Aorta (tissue), 5 donors: ENCODE measurements around the gene PDE8B. TPM values are rescaled to one million over a fixed set of nuclear protein-coding genes. Genes with fewer than 3 reads are reported as not detected.
A peak's percentile ranks its signal among the peaks of the same experiment; 100 is the strongest.
"Not testable (repeated sequence)": the region's sequence is repeated elsewhere in the genome, so short reads cannot be mapped to it uniquely, and the experiment has no call there.

ENCODE experiments used
- ATAC-seq: fragments of 200-7000 bp; cut with Tn5 transposase; one replicate; pipeline ENCODE4 v1.9.1; 2022; ENCODE audit warnings: moderate library complexity; ENCODE audit not compliant: low FRiP score
- DNase-seq, 2 donors: peaks; one replicate each; pipeline ENCODE4 v3.0.0-alpha.2; 2020
- H3K27ac ChIP-seq, 2 donors: one replicate each; pipeline ENCODE4 v1.5.1; 2013; ENCODE audit warnings: low read length in 2 of 2, mild to moderate bottlenecking in 2 of 2, moderate library complexity in 2 of 2, control low read depth in 1 of 2, inconsistent platforms in 1 of 2, low read depth in 1 of 2
- H3K27me3 ChIP-seq, 2 donors: one replicate each; pipeline ENCODE4 v1.6.1; 2013; ENCODE audit warnings: control low read depth in 1 of 2, low read length in 1 of 2, mild to moderate bottlenecking in 1 of 2, moderate library complexity in 1 of 2; ENCODE audit not compliant: insufficient read depth in 2 of 2, control insufficient read depth in 1 of 2
- H3K36me3 ChIP-seq, 2 donors: one replicate each; pipeline ENCODE4 v1.6.1; 2013; ENCODE audit warnings: control low read depth in 1 of 2, low read length in 1 of 2, mild to moderate bottlenecking in 1 of 2; ENCODE audit not compliant: insufficient read depth in 2 of 2, control insufficient read depth in 1 of 2
- H3K4me1 ChIP-seq, 2 donors: one replicate each; pipeline ENCODE4 v1.6.1; 2013; ENCODE audit warnings: low read length in 2 of 2, control low read depth in 1 of 2, mild to moderate bottlenecking in 1 of 2, moderate library complexity in 1 of 2; ENCODE audit not compliant: insufficient read depth in 2 of 2, control insufficient read depth in 1 of 2
- H3K4me3 ChIP-seq, 2 donors: one replicate each; pipeline ENCODE4 v1.5.1; 2013; ENCODE audit warnings: low read length in 2 of 2, control low read depth in 1 of 2, mild to moderate bottlenecking in 1 of 2
- H3K9me3 ChIP-seq: one replicate; pipeline ENCODE4 v1.6.1; 2013; ENCODE audit warnings: mild to moderate bottlenecking, low read length; ENCODE audit not compliant: control insufficient read depth
- WGBS, 2 donors: extraction: QIAGEN DNeasy Blood & Tissue Kit; methylation state at CpG; one replicate each; pipeline ENCODE4 v1.1.7; 2013; 5-methylcytosine and 5-hydroxymethylcytosine counted together
- intact Hi-C, 2 donors: fragments of 100-400 bp; cut with DNase I; formaldehyde crosslinking; loops; one replicate each; pipeline versions ENCODE4 v1.14.2 to v1.15.0; 2022
- polyA plus RNA-seq, 2 donors: library from polyadenylated mRNA; stranded (reverse); fragments of 200-250 nt; gene quantifications; one replicate each; pipeline ENCODE4 v1.2.3, GENCODE V29; 2013
- total RNA-seq, 2 donors: library from RNA; stranded (reverse); fragmentation: NEBNext Ultra II Directional; extraction: Animal tissue kit (Norgen Biotek cat#: 25700); gene quantifications; one replicate each; pipeline ENCODE4 v1.2.1, GENCODE V29; 2021
- donor health status: healthy with polysubstance abuse.
- donor health status: Bipolar disorder and iron deficiency.
- donor health status: DM: no; HTN: no; CAD: no.
- donor health status: DM: no; HTN: no; CAD: no.
- donor health status: DM: yes; HTN: yes; CAD: no.

Gene PDE8B
- total and polyA plus RNA-seq, 4 donors, result 16.3 to 42.6 (median 22.1) TPM

DNA sequence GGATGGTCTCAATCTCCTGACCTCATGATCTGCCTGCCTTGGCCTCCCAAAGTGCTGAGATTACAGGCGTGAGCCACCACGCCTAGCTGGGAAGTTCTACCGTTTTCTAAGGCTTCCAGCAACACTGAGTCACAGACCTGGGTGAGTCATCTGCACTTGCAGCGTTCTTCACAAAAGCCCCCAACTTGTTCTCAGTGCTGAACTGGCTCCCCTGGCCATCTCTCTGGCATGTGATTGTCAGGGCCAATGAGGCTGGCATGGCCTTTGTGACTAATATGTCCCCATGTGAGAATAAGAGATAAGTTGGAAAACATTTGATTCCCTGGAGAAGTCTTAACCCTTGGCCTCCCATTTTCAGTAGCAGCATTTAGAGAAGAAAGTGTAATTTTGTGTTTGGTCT is 157.3 kb downstream of the PDE8B start:
- WGBS, 2 donors, result 24% methylated on average over 4 of the region's 4 CpGs
- Histone ChIP-seq H3K36me3 (no peaks in the 10 kb centered on the region), H3K27ac (peak overlapping the region; percentile 39 to 52), H3K9me3 (no peaks in the 10 kb centered on the region), H3K27me3 (no peaks in the 10 kb centered on the region), H3K4me3 (no peak overlapping the region), H3K4me1 (peaks cover 4 to 8% of the 10 kb centered on the region in 2 donors)
- intact Hi-C loops, result no loop called here
- no peak for ATAC-seq
- DNase-seq, result peak; percentile 67 to 77

DNA sequence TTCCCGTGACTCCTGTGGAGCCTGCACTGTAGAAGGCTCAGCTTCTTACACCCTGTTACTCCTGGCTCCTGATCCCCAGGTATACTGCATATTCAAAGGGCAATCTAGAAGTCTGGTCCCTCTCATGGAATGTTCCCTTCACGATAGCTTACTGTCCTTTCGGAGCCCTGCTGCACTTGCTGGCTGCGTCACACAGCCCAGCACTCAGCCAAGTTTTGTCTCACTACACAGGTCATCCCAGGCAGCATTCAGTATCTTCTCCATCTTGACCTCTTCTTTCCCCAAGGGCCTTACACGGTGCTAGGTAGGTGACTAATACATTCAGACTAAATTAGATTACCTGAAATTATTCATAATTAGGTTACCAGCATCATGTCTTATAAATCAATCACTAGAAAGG is 157.9 kb downstream of the PDE8B start:
- peaks cover 4 to 8% of the 10 kb centered on the region in 2 donors for H3K4me1 ChIP-seq
- no peaks in the 10 kb centered on the region for H3K9me3 ChIP-seq
- ATAC-seq, result no peak
- no peaks in the 10 kb centered on the region for H3K36me3 ChIP-seq
- WGBS, 2 donors, result 42 to 44% methylated on average over 5 of the region's 5 CpGs
- peak overlapping the region; percentile 52 to 91 for H3K27ac ChIP-seq
- DNase-seq, result no peak
- no peaks in the 10 kb centered on the region for H3K27me3 ChIP-seq
- intact Hi-C loops, result no loop called here
- H3K4me3 ChIP-seq, result no peak overlapping the region

DNA sequence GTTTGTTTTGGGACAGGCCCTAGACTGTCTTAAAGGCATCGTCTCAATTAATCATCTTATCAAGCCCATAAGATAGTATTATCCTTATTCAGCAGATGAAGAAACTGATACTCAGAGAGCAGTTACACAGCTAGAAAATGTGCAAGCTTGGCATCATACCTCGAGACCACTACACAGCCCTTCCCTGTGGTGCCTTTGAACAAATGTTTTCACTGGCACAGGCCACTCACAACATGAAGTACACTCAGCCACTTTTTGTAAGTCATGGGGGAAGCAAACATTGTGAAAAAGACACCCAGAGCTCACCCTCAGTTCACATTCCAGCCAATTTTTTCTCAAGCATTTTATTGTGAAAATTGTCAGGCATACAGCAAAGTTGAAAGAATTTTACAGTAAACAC is 159.1 kb downstream of the PDE8B start:
- ATAC-seq (peak; percentile 43), DNase-seq (no peak)
- no peak overlapping the region for H3K27ac ChIP-seq
- WGBS, 2 donors, result 0 to 4% methylated on average over 2 of the region's 2 CpGs
- no peaks in the 10 kb centered on the region for H3K9me3 ChIP-seq
- peaks cover 4 to 8% of the 10 kb centered on the region in 2 donors for H3K4me1 ChIP-seq
- no peaks in the 10 kb centered on the region for H3K36me3 ChIP-seq
- intact Hi-C loops, result no loop called here
- no peak overlapping the region for H3K4me3 ChIP-seq
- no peaks in the 10 kb centered on the region for H3K27me3 ChIP-seq

DNA sequence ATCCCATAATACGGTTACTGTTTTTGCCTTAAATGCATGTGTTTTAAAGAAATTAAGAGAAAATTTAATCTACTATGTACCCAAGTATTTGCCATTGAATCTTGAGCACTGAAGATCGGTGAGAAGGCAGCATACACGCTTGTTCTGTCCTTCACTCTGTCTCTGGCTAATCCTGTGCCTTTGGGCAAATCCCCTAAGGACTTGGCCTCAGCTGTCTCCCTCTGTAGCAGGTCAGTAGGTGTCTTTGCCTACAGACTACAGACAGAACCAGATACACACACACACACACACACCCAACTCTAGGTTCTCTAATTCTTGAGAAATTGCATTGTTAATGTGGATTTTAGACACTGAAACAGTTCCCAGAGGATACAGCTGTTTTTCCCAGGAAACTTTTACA is 164.2 kb downstream of the PDE8B start:
- H3K27me3 ChIP-seq, result no peaks in the 10 kb centered on the region
- intact Hi-C loops, result loop anchor here in 1 of 2 donors (5.0 kb wide), 1 partner anchor 33 kb away; no protein-coding TSS in a partner anchor
- ATAC-seq, result no peak
- H3K27ac ChIP-seq, result peak overlapping the region in 1 of 2 donors; percentile 6
- DNase-seq, result no peak
- no peak overlapping the region for H3K4me3 ChIP-seq
- H3K36me3 ChIP-seq, result no peaks in the 10 kb centered on the region
- H3K9me3 ChIP-seq, result no peaks in the 10 kb centered on the region
- 80 to 84% methylated on average over 3 of the region's 3 CpGs for WGBS, 2 donors
- H3K4me1 ChIP-seq, result peaks cover 0 to 3% of the 10 kb centered on the region in 2 donors

DNA sequence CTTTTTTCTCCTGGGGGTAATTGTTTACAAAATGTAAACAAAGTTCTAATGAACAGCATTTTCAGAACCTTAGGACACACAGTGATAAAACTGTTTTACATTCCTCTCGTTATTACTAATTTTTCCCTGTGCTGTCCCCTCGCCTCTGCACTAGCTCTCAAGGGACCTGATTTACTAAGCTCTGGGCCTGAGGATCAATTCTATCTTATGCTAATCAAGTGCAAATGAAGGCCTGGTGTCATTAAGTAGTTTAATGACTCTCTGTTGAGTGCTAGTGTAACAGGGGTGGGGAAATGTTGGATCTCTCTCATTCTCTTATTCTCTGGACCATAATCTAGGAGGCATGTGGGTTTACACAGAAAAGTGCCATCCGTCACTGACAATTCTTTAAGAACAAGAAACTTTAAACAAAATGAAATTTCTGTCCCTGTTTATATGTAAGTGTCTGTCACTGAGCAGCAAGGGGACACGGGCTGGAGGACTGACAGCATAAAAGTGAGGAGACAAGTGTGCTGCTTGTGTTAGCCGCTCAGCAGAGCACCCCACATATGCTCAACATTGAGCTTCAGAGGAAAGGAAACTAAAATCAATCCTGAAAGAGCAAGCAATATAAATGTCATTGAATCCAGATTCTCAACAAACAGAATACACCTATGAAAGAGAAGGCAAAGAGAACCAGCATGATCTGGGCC is 166.3 kb downstream of the PDE8B start:
- no peak for ATAC-seq
- 92 to 95% methylated on average over 5 of the region's 5 CpGs for WGBS, 2 donors

DNA sequence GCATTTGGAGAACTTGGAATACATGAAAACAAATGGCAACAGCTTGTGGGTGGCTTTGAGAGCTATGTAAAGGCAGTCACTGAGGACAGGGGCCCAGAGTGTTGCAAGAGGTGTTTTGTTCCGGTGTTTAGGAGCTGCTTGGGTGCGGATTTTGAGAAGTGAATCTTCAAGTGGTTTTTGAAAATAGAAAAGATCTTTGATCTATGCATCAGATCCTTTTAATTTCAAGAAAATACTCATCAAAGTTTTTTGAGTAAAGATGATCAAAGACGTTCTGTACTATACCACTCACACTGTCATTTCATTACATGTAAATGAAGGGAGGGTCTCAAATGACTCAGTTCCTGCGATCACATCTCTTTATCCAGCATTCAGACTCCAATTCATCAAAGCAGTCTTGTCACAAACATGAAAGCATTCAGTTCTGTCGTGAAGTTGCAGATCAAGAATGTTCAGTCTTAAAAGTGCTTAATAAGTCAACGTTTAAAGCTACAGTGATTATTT is 169.1 kb downstream of the PDE8B start:
- no peaks in the 10 kb centered on the region for H3K27me3 ChIP-seq
- no peak overlapping the region for H3K4me3 ChIP-seq
- 67 to 70% methylated on average over 6 of the region's 6 CpGs for WGBS, 2 donors
- ATAC-seq (no peak), DNase-seq (no peak)
- intact Hi-C loops, result no loop called here
- no peaks in the 10 kb centered on the region for H3K9me3 ChIP-seq
- H3K4me1 ChIP-seq, result no peaks in the 10 kb centered on the region
- H3K27ac ChIP-seq, result no peak overlapping the region
- H3K36me3 ChIP-seq, result no peaks in the 10 kb centered on the region

More for the DNA sequence above, 166.3 kb downstream of the PDE8B start:
- Histone ChIP-seq H3K4me1 (no peaks in the 10 kb centered on the region), H3K27me3 (no peaks in the 10 kb centered on the region), H3K4me3 (no peak overlapping the region), H3K36me3 (no peaks in the 10 kb centered on the region), H3K9me3 (no peaks in the 10 kb centered on the region), H3K27ac (no peak overlapping the region)
- DNase-seq, result no peak
- intact Hi-C loops, result no loop called here

DNA sequence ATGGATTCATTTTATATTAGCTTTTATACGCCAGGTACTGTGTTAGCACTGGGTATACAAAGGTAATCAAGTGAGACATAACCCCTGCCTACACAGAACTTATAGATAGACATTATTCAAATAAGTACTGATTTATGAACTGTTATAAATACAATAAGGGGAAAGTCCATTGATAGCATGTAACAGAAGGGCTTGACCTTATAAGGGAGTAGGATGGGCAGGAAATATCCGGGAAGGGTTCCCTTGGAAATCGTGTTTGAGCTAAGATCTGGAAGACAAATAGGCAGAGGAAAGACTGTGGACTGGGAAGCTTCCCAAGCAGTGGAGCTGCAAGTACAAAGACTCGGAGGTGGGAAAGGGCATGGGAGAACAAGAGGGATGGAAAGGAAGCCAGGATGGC is 170.2 kb downstream of the PDE8B start:
- intact Hi-C loops, result no loop called here
- Histone ChIP-seq H3K4me3 (no peak overlapping the region), H3K9me3 (no peaks in the 10 kb centered on the region), H3K36me3 (no peaks in the 10 kb centered on the region), H3K27ac (no peak overlapping the region), H3K4me1 (no peaks in the 10 kb centered on the region), H3K27me3 (no peaks in the 10 kb centered on the region)
- 66 to 68% methylated on average over 4 of the region's 4 CpGs for WGBS, 2 donors
- no peak for DNase-seq
- no peak for ATAC-seq

DNA sequence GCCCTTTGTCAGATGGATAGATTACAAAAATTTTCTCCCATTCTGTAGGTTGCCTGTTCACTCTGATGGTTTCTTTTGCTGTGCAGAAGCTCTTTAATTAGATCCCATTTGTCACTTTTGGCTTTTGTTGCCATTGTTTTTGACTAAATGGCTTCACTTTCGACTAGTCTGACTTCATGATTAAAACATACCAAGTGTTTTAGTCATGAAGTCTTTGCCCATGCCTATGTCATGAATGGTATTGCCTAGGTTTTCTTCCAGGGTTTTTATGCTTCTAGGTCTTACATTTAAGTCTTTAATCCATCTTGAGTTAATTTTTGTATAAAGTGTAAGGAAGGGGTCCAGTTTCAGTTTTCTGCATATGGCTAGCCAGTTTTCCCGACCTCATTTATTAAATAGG is 172.9 kb downstream of the PDE8B start:
- WGBS, 2 donors, result 54 to 57% methylated on average over 2 of the region's 2 CpGs
- H3K9me3 ChIP-seq, intact Hi-C loops, H3K27me3 ChIP-seq, H3K36me3 ChIP-seq, ATAC-seq, H3K4me3 ChIP-seq, H3K4me1 ChIP-seq, H3K27ac ChIP-seq, DNase-seq: not testable (repeated sequence)

DNA sequence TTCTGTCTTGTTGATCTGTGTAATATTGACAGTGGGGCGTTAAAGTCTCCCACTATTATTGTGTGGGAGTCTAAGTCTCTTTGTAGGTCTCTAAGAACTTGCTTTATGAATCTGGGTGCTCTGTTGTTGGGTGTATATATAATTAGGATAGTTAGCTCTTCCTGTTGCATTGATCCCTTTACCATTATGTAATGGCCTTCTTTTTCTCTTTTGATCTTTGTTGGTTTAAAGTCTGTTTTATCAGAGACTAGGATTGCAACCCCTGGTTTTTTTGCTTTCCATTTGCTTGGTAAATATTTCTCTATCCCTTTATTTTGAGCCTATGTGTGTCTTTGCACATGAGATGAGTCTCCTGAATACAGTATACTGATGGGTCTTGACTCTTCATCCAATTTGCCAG is 175.9 kb downstream of the PDE8B start:
- ATAC-seq, intact Hi-C loops, H3K27ac ChIP-seq, H3K36me3 ChIP-seq, DNase-seq, H3K4me1 ChIP-seq, H3K4me3 ChIP-seq, H3K27me3 ChIP-seq, H3K9me3 ChIP-seq: not testable (repeated sequence)
- WGBS, 2 donors, result 94 to 100% methylated on average over 1 of the region's 1 CpG
